AG10803 (cell line): ENCODE measurements around the gene IL36B.

ENCODE experiments used
- DNase-seq: peaks from one replicate; pipeline ENCODE4 v3.0.0; 2010; ENCODE audit warnings: low read depth
- H3K4me3 ChIP-seq: 2 replicates; pipeline ENCODE4 v1.5.1; 2011; ENCODE audit warnings: mild to moderate bottlenecking, low read length, control low read depth
- CTCF ChIP-seq: conservative IDR thresholded peaks from 2 replicates; pipeline ENCODE4 v1.5.1; 2011; ENCODE audit warnings: mild to moderate bottlenecking, low read length, control low read depth, inconsistent platforms

IL36B gene

GRCh38 chr2:113081488-113082210 is 29.0 kb upstream of the IL36B start:
- DNase-seq = no peak
- H3K4me3 ChIP-seq = no peak overlapping the region
- TF ChIP-seq CTCF = no peak

- TF ChIP-seq CTCF = peak; percentile 84
- peak; percentile 33 for DNase-seq
- no peak overlapping the region for H3K4me3 ChIP-seq
These were observed 27.5 kb upstream of the IL36B start for GRCh38 chr2:113080134-113080533.

- no peak for TF ChIP-seq CTCF
- H3K4me3 ChIP-seq = no peak overlapping the region
- DNase-seq = no peak
These were observed 26.5 kb upstream of the IL36B start for GRCh38 chr2:113079131-113079530.

GRCh38 chr2:113078350-113078839 is 25.7 kb upstream of the IL36B start:
- DNase-seq = no peak
- no peak for TF ChIP-seq CTCF

GRCh38 chr2:113077921-113078320 is 25.3 kb upstream of the IL36B start:
- H3K4me3 ChIP-seq = no peak overlapping the region
- no peak for TF ChIP-seq CTCF
- no peak for DNase-seq

More at GRCh38 chr2:113078350-113078839, 25.7 kb upstream of the IL36B start:
- H3K4me3 ChIP-seq = no peak overlapping the region

GRCh38 chr2:113076954-113077669 is 24.4 kb upstream of the IL36B start:
- TF ChIP-seq CTCF = no peak
- H3K4me3 ChIP-seq = no peak overlapping the region
- no peak for DNase-seq

- TF ChIP-seq CTCF = no peak
- no peak overlapping the region for H3K4me3 ChIP-seq
- no peak for DNase-seq
These were observed 22.9 kb upstream of the IL36B start for GRCh38 chr2:113075600-113075999.
